Measurements from ENCODE around the gene TMEM235.

Gene TMEM235

GRCh38 chr17:78250891-78251772, 19.7 kb downstream of the TMEM235 start:
- H2BK12ac ChIP-seq (ENCODE audit: low read length in 2 of 2), result peak overlapping the region; percentile 6 to 83
- WGBS, result 44% methylated on average over 27 of the region's 27 CpGs

DNA sequence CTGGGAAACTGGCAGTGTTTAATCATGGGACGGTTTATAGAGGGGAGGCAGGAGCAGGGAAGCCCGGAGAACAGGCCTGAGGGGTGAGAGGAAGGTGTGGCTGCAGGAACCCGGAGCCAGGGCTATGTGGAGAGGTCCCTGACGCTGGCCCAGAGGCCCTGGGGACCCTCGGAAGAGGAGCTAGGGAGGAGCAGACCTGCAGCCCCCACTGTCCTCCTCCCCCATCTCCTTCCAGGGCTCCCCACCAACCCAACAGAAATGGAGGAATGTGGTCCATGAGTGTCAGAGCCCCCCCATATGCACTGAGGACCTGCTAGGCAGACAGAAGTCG, 20.3 kb downstream of the TMEM235 start:
- Histone ChIP-seq H3K4me3 (ENCODE audit: insufficient read depth in 1 of 2, low read depth in 1 of 2, low read length in 2 of 2) (no peak overlapping the region), H3K9ac (ENCODE audit: low read length) (no peak overlapping the region), H2BK5ac (ENCODE audit: low read depth, low read length, poor library complexity, severe bottlenecking) (no peak overlapping the region), H3K27ac (ENCODE audit: low read length, poor library complexity, severe bottlenecking) (no peak overlapping the region), H4K8ac (ENCODE audit: low read length) (no peak overlapping the region), H3K4ac (ENCODE audit: low read depth in 1 of 2, low read length in 2 of 2) (peak overlapping the region in 1 of 2 experiments; percentile 47), H3K4me2 (ENCODE audit: low read length, poor library complexity, severe bottlenecking) (no peak overlapping the region), H4K91ac (ENCODE audit: low read length) (peak overlapping the region; percentile 95), H3K23ac (ENCODE audit: low read length in 2 of 2) (no peak overlapping the region), H2BK12ac (ENCODE audit: low read length in 2 of 2) (peak overlapping the region; percentile 6 to 61), H3K4me1 (ENCODE audit: control insufficient read depth, insufficient read depth, low read depth, low read length) (peaks cover 15% of the 10 kb centered on the region), H3K36me3 (ENCODE audit: control insufficient read depth in 1 of 2, insufficient read depth in 2 of 2, low read depth in 1 of 2, low read length in 2 of 2) (no peaks in the 10 kb centered on the region), H3K79me1 (replicated peaks; ENCODE audit: low read length, poor library complexity, severe bottlenecking) (peaks cover 3% of the 10 kb centered on the region), H2BK120ac (ENCODE audit: low read depth, low read length) (no peak overlapping the region), H3K14ac (ENCODE audit: low read length in 2 of 2) (no peak overlapping the region), H3K27me3 (ENCODE audit: control insufficient read depth in 1 of 2, insufficient read depth in 1 of 2, low read length in 2 of 2) (peaks cover 0 to 28% of the 10 kb centered on the region in 2 experiments), H2AFZ (ENCODE audit: low read depth, low read length) (no peak overlapping the region), H3K18ac (ENCODE audit: low read depth in 1 of 2, low read length in 2 of 2) (peak overlapping the region in 1 of 2 experiments; percentile 55), H3K9me3 (ENCODE audit: control insufficient read depth, low read length) (no peaks in the 10 kb centered on the region), H2AK5ac (ENCODE audit: low read length, severe bottlenecking) (no peak overlapping the region), H2BK15ac (ENCODE audit: low read depth, poor library complexity, severe bottlenecking) (no peak overlapping the region)
- WGBS, result 68% methylated on average over 5 of the region's 6 CpGs
- DNase-seq, result no peak

More at GRCh38 chr17:78250891-78251772, 19.7 kb downstream of the TMEM235 start:
- H2BK120ac ChIP-seq (ENCODE audit: low read depth, low read length), result peak overlapping the region; percentile 39
- peak overlapping the region; percentile 66 to 69 for H3K4ac ChIP-seq (ENCODE audit: low read depth in 1 of 2, low read length in 2 of 2)
- no peak overlapping the region for H2BK15ac ChIP-seq (ENCODE audit: low read depth, poor library complexity, severe bottlenecking)
- H3K4me1 ChIP-seq (ENCODE audit: control insufficient read depth, insufficient read depth, low read depth, low read length), result peaks cover 13% of the 10 kb centered on the region
- H2BK5ac ChIP-seq (ENCODE audit: low read depth, low read length, poor library complexity, severe bottlenecking), result no peak overlapping the region
- no peak overlapping the region for H3K23ac ChIP-seq (ENCODE audit: low read length in 2 of 2)
- no peaks in the 10 kb centered on the region for H3K36me3 ChIP-seq (ENCODE audit: control insufficient read depth in 1 of 2, insufficient read depth in 2 of 2, low read depth in 1 of 2, low read length in 2 of 2)
- H2AFZ ChIP-seq (ENCODE audit: low read depth, low read length), result peak overlapping the region; percentile 3
- H2AK5ac ChIP-seq (ENCODE audit: low read length, severe bottlenecking), result peak overlapping the region; percentile 36
- peak overlapping the region in 1 of 2 experiments; percentile 80 for H3K18ac ChIP-seq (ENCODE audit: low read depth in 1 of 2, low read length in 2 of 2)
- H4K91ac ChIP-seq (ENCODE audit: low read length), result peak overlapping the region; percentile 95
- no peak overlapping the region for H3K4me3 ChIP-seq (ENCODE audit: insufficient read depth in 1 of 2, low read depth in 1 of 2, low read length in 2 of 2)
- peak overlapping the region; percentile 26 for H3K9ac ChIP-seq (ENCODE audit: low read length)
- H3K79me1 ChIP-seq (replicated peaks; ENCODE audit: low read length, poor library complexity, severe bottlenecking), result peaks cover 3% of the 10 kb centered on the region
- peak; percentile 84 for DNase-seq
- H3K9me3 ChIP-seq (ENCODE audit: control insufficient read depth, low read length), result no peaks in the 10 kb centered on the region
- peak overlapping the region; percentile 62 for H4K8ac ChIP-seq (ENCODE audit: low read length)
- H3K27ac ChIP-seq (ENCODE audit: low read length, poor library complexity, severe bottlenecking), result no peak overlapping the region
- H3K14ac ChIP-seq (ENCODE audit: low read length in 2 of 2), result no peak overlapping the region
- H3K4me2 ChIP-seq (ENCODE audit: low read length, poor library complexity, severe bottlenecking), result no peak overlapping the region
- H3K27me3 ChIP-seq (ENCODE audit: control insufficient read depth in 1 of 2, insufficient read depth in 1 of 2, low read length in 2 of 2), result peaks cover 0 to 27% of the 10 kb centered on the region in 2 experiments

DNA sequence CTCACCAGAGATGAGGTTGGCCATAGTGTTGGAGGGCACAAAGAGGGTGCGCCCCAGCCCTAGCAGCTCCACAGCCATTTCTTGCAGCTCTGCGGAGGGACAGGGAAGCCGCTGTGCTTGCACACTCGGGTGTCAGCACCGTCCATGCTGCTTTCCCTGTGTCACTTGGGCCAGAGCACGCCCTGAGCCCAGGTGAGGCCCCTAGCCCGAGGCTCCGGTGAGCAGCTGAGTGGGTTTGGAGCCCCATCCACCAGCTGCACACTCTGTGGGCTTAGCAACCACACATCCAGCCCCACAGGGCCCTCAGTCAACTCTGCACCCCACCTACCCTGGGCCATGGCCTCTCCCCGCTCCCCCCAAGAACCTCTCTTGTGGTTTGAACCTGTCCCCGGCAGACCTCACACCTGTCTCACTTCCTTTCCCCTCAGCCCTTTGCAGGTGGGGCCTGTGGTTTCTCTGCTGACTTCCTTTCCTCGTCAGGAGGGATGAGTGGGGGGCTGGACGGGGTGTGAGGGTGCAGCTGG, 20.7 kb downstream of the TMEM235 start:
- WGBS, result 94% methylated on average over 9 of the region's 12 CpGs
- peak overlapping the region; percentile 34 for H4K91ac ChIP-seq (ENCODE audit: low read length)
- H3K9me3 ChIP-seq (ENCODE audit: control insufficient read depth, low read length), result no peaks in the 10 kb centered on the region

More for the DNA sequence above, 20.7 kb downstream of the TMEM235 start:
- no peak overlapping the region for H2BK120ac ChIP-seq (ENCODE audit: low read depth, low read length)
- no peak overlapping the region for H3K4me3 ChIP-seq (ENCODE audit: insufficient read depth in 1 of 2, low read depth in 1 of 2, low read length in 2 of 2)
- no peak overlapping the region for H2BK15ac ChIP-seq (ENCODE audit: low read depth, poor library complexity, severe bottlenecking)
- H3K27ac ChIP-seq (ENCODE audit: low read length, poor library complexity, severe bottlenecking), result no peak overlapping the region
- no peak overlapping the region for H3K14ac ChIP-seq (ENCODE audit: low read length in 2 of 2)
- H3K9ac ChIP-seq (ENCODE audit: low read length), result no peak overlapping the region
- no peak for DNase-seq
- H3K4me1 ChIP-seq (ENCODE audit: control insufficient read depth, insufficient read depth, low read depth, low read length), result peaks cover 18% of the 10 kb centered on the region
- no peak overlapping the region for H3K18ac ChIP-seq (ENCODE audit: low read depth in 1 of 2, low read length in 2 of 2)
- no peak overlapping the region for H3K23ac ChIP-seq (ENCODE audit: low read length in 2 of 2)
- no peak overlapping the region for H2AFZ ChIP-seq (ENCODE audit: low read depth, low read length)
- H3K4ac ChIP-seq (ENCODE audit: low read depth in 1 of 2, low read length in 2 of 2), result peak overlapping the region in 1 of 2 experiments; percentile 24
- no peaks in the 10 kb centered on the region for H3K36me3 ChIP-seq (ENCODE audit: control insufficient read depth in 1 of 2, insufficient read depth in 2 of 2, low read depth in 1 of 2, low read length in 2 of 2)
- peak overlapping the region; percentile 20 for H4K8ac ChIP-seq (ENCODE audit: low read length)
- H3K79me1 ChIP-seq (replicated peaks; ENCODE audit: low read length, poor library complexity, severe bottlenecking), result peaks cover 3% of the 10 kb centered on the region
- H2AK5ac ChIP-seq (ENCODE audit: low read length, severe bottlenecking), result no peak overlapping the region
- peak overlapping the region in 1 of 2 experiments; percentile 61 for H2BK12ac ChIP-seq (ENCODE audit: low read length in 2 of 2)
- no peak overlapping the region for H2BK5ac ChIP-seq (ENCODE audit: low read depth, low read length, poor library complexity, severe bottlenecking)
- peaks cover 0 to 32% of the 10 kb centered on the region in 2 experiments for H3K27me3 ChIP-seq (ENCODE audit: control insufficient read depth in 1 of 2, insufficient read depth in 1 of 2, low read length in 2 of 2)
- no peak overlapping the region for H3K4me2 ChIP-seq (ENCODE audit: low read length, poor library complexity, severe bottlenecking)
